Activated CD4-positive, CD25-positive, alpha-beta regulatory T cell treated with anti-CD3 and anti-CD28 coated beads, Interleukin-2, amount 50 U/mL, for 16 hours (primary cell): ENCODE results near the gene PATZ1.

Experiments used
- DNase-seq: peaks from one replicate; pipeline ENCODE4 v3.0.0-alpha.2; 2020; ENCODE audit warnings: low read depth, low spot score

The PATZ1 gene

DNA sequence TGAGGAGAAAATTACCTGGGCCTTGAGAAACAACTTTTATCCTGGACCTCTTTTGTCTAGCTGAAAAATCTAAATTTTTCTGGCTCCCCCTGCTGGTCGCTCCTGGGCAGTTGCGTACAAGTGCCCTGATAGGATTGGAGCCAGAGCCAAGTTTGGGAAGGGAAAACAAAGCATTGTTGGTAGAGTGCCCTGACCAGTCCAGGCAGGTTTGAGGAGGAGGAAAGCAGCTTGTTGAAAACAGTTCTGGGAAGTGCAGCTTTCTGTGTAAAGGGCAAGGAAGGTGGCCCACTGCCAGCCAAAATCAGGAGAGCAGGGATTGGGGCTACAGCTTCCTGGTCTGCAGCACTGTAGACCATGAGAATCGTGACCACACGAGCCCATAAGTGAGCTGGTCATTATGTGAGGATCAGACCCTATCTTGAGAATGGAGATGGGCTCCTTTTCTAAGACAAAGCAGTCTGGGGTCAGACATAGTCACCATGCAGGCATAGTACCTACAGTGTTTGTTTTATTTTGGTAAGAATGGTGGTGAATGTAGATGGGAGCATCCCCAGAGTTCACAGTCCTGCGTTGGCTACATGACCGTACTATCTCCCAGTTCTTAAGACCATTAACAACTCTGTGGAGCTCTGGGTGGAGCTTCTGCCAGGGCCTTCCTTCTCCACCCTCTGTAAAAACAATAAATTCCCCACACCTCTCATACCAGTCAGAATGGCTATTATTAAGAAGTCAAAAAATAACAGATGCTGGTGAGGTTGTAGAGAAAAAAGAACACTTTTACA lies 32.6 kb downstream of the PATZ1 start:
- peak; percentile 46 for DNase-seq

DNA sequence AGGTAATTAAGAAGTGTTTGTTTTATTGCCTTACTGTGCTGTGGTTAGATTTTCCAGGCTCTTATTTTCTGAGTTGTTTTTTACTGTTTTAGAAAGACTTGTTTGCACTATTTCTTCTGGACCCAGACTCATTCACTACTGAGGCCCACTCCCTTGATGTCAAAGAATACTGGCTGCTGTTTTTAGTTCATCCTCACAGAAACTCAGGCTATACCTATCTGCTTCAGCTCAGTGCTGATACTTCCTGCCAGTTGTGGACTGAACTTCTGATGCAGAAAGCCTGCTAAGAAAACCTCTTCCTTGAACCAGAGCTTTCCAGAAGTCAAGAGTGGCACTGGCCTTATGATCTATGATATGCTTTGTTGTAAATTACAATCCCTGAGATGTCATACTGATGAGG lies 38.0 kb downstream of the PATZ1 start:
- DNase-seq: no peak

DNA sequence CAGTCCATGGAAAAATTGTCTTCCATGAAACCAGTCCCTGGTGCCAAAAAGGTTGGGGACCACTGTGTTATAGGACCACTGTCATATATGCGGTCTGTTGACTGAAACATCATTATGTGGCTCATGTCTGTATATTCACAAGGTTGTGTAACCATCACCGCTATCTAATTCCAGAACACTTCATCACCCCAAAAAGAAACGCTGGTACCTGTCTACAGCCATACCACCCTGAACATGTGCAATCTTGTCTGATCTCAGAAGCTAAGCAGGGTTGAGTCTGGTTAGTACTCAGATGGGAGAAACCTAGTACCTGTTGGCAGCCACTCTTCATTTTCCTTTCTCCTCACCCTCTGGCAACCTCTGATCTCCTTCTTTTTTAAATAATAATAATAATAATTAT lies 41.0 kb downstream of the PATZ1 start:
- DNase-seq: no peak

DNA sequence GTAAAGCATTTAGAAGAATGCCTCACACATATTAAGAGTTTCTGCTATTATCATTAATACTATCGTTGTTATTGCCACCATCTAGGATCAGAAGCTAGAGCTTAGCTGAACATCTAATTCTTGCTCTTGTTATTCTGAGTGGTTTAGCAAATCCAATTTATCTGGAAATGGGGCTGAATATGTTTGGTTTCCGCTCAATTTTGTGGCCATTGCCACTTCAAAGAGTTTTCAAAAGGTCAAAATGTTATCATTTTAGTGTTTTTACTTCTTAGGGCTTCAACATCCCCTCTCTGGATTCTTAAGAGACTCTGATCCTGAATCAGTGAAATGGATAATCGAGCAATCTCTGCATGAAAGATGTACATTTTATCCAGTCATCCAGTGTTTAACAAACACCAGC lies 43.6 kb downstream of the PATZ1 start:
- DNase-seq: no peak

DNA sequence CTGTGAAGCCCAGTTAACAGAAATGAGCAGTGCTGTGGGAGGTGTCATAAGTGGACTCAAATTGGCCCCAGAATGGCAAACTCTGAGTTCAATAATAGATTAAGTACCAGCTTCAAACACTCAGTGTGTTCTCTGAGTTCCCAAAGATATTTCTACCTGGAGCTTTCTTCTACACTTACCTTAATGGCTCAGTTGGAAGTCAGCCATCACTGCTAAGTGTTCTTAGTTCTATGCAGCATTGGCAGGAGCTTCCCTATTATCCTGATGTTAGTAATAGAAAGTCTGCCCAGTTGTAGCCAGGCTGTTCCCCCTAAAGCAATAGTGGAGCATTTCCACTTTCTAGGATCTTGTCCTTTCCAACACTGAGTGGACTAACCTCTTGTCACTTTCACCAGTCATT lies 44.1 kb downstream of the PATZ1 start:
- no peak for DNase-seq

DNA sequence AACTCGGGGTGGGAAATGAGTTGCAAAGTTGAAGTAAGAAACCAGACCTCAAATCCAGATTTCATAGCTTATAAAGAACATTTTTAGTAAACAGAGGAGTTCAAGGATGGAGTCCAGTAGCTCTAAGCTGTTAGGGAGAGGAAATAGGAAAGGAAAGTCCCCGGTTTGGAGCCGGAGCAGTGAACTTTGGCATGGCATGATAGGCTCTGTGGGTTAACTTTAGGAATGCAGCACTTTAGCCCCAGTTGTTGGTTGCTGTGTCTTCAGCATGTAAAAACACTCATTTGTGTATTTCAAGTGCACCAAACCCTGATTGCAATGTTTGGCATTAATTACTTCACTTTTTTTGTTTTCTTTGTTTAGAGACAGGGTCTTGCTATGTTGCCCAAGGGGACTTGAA lies 45.2 kb downstream of the PATZ1 start:
- DNase-seq: no peak

DNA sequence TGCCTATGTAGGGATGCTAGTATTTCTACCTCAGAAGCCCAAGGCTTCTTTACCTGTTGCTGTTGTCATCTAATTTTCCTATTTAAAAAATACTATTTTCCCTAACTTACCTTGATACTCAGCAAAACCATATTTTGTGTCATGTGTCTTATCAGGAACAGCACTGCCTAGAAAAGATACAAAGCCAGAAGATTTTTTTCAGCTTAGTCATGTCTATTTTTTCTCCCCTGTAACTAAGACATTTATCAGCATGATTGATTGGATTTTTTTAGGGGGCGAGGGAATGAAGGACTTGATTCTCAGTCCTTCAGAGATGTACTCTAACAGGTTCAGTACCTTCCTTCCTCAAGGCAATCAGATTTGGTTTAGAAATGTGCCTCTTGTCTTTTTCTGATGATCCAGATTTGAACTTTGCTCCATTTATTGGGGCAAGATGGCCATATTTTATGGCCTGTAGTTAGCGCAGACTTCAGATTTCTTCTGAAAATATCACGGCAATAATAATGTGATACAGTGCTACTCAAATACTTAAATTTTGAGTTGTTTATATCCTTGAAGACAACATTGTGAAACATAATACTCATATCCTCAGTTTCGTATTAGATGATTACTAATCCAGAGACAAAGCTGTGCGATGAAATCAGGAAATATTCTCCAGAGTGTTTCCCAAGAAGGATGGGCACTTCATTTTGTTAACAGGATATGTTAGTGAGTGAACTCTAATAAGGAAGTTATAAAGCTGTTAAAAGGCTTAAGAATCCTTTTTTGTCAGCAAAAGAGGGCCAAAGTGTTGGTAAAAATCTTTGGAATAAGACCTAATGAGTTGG lies 50.1 kb downstream of the PATZ1 start:
- DNase-seq: no peak

DNA sequence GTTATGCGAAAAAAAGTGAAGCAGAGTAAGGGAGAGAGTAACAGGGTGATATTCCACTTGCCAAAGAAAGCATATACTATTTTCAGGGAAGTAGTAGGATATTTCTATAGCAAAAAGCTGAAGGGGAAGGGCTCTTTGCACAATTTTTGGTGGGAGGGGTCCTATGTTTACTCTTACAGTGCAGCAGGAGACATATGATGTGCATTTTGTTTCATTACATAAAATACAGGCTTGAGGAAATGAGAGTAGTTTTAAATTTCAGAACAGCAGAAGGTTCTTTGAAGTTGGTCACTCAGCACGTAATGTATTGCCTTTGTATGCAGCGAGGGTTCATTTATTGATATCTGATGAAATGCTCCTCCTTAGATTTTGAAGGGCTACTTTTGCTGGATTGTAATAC lies 50.8 kb downstream of the PATZ1 start:
- DNase-seq: no peak

DNA sequence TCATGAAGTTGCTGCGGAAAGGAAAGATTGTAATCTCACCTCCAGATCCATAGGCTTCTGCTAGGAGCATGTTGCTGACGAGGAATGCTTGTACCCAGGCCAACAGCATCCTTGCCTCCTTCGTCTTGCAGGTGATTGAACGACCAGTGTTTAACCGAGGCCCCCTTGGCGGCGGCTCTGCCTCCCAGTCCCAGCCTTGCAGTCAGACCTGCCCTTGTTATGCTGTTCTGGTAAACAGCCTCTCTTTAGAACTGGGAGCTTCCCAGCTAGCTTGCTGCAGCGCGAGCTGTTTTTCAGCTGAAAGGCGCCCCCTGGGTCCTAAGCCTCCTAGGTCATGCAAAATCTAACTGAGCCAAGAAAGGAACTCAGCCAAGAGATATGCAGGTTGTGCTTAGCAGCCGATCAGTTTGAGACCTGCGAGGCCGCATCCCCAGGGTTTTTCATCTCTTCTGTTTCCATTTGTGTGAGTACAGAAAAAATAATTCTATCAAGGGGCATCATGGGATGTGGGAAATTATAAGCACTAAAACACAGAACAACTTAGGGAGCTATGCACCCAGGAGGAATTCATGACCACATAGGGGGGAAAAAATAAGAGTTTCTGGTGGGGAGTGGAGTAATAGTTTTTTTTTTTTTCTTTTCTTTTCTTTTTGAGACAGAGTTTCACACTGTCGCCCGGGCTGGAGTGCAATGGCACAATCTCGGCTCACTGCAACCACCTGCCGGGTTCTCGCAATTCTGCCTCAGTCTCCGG lies 53.7 kb downstream of the PATZ1 start, which contains the start of gene PIK3IP1:
TSS of gene PIK3IP1 (minus strand) at position 253 of the 754 bp plus-strand sequence. CDS start at position 109, 144 bp downstream.
- DNase-seq: peak; percentile 67

DNA sequence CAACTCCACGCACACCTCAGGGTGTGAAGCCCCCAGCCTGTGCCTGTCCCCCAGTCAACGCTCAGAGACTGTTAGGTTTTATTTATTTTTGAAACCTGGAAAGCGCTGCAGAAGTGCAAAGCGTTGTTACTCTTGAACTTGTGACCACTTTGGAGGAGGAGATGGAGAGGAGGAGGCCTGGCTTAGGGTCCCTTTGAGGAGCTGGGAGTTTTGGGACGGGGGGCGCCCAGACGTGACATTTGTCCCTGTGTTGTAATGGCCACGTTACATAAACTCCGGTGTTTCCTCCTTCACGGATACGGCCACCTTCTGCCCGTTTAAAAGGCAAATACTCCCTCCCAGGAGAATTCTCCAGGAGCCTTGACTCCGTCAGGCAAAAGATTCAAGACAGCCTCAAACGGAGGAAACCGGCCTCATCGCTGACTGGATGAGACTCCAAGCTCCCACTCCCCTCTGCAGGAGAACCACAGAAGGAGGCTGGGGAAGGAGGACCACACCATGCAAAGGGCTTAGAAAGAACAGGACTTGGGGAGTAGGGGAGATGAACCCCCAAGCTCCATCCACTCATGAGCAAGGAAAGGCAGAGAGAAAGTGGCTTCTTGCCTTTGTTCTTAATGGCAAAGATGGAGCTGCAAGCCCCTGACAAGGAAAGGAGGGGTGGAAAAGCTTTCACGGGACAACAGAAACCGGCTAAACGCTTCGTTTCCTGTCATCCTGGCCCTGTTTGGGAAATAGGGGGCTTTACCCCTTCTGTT lies 54.5 kb downstream of the PATZ1 start:
- DNase-seq: no peak

DNA sequence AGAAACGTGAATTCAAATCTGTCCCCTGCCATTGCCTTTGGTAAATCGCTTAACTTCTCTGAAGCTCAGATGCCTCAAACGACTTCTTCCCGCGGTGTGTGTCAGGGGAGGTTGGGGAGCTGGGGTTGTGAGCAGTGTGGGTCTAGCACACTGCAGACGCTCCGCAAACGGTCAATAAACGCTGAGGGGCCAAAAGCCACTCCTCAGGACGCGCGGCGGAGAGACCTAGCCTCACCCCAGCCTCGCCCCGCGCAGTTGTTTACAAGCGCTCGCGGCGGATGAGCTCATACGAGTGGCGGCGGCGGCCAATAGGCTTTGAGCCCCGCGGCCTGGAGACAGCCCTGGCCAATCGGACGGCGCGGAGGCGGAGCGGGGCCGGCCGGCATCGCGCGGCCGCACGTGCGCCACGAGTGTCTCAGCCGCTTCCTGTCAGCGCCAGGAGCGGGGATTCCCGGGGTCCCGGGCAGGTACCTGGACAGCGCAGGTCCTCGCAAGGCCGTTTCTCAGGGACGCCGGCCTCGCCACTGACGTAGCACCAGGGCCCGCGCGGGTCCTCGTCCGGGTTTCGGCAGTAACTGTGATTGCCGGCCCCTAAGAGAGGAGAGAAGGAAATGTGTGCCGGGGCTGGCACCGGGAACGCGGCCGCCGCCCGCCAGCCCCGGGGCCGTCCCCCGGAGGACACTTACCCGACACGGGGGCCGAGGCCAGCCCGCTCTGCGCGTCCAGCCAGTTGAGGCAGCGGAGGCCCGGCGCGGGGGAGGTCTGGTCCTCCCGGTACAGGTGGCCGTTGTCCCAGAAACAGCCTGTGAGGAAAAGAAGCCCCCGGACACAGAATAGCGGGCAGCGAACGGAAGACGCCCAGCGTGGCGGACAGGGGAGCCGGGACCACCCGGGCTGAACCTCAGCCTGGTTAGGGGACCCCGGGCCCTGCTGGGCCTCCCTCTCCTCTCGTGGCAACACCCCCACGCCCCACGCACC lies 55.4 kb downstream of the PATZ1 start:
- DNase-seq: peak; percentile 91

DNA sequence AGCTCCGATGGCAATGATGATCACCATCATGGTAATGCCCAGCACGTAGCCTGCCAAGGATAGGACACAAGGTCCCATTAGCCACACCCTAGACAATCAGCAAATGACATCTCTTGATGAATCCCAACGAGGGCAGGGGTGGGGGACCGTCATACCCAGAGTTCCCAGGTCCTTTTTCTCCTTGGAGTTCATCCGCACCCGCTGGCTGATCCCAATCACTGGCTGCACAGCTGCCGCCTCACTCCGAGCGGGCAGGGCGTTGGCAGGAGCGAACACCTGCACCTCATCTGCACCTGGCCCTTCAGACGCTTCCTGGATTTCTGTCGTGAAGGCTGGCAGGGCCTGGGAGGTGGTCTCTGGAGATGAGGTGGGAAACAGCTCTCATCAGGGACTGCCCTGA lies 56.8 kb downstream of the PATZ1 start:
- DNase-seq: no peak

DNA sequence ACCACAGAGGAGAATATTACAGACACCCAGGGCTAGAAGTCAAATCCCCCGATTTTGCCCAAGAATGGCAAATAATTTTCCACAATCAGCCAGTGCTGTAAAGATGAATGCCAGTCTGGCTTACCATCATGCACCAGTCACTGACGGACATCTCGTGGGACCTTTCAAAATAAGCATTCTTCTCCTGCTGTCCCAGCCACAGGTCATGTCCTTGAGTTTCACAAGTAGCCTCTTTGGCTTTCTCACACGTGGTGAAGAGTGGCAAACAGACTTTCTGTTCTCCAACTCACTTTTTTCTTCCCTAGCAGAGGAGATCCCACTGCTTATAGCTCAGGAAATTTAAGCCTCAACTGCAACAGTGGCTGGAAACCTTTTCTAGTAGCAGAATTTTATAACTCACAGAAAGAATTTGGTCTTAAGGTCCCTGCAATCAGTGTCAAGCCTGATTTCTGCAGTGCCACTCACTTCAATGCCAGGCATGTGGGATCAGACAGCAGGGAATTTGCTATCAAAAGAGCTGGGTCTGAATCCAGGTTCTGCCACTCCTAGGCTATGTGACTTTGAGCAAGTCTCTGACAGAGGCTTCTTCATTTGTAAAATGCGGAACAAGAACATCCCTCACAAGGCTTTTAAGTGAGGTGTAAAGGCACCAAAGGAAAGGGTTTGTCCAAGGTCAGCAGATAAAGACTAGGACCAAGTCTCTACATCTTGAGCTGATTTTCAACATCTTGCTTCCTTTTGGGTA lies 57.5 kb downstream of the PATZ1 start:
- DNase-seq: no peak

DNA sequence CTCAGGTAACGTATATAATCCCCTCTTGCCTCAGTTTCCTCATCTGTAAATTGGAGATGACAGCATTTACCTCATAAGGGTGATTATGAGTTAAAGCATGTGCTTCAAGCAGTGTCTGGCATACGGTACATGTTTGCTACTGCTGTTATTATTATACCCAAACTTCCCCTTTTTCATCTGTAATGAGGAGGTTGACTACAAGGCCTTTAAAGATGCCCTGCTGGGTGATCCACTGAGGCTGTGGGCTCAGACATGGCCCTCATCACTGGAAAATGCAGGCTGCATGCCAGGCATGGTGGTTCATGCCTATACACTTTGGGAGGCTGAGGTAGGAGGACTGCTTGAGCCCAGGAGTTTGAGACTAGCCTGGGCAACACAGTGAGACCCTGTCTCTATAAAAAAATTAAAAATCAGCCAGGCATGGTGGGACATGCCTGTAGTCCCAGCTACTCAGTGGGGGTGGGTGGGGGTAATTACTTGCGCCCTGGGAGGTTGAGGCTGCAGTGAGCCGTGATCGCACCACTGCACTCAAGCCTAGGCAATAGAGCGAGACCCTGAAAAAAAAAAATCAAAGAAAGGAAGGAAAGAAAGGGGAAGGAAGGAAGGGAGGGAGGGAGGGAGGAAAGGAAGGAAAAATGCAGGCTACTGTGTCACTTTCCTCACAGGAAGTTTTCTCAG lies 58.2 kb downstream of the PATZ1 start:
- no peak for DNase-seq

DNA sequence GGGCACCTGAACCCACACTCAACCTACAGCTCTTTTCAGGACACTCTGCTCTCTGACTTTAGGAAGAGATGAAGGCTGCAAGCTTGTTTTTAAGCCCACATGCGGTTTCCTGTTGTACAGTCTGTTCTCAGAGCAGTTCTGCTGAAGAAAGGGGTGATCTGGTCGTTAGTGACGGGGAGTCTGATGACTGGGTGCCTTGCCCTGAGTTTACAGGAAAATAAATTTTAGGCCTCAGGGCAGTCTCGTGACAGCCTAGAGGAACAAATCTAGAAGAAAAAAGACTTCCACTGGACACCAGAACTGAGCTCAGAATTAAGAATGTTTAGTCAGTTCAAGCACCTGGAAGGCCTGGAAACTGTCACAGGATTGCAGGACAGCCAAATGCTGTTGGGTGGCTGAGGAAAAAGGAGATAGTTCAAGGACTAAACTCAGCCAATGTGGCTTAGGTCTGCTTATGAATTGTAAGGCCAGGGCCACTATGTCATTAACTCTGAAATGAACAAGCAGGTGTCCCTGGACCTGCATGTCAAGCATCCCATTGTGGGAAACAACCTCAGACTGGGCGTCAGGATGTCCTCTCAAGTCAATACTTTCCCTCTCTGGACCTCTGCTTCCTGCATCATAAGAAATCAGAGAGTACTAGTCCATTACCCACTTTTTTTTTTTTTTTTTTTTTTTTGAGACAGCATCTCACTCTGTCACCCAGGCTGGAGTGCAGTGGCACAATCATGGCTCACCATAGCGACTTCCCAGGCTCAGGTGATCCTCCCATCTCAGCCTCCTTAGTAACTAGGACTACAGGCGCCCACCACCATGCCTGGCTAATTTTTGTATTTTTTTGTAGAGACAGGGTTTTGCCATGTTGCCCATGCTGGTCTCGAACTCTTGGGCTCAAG lies 59.5 kb downstream of the PATZ1 start:
- peak; percentile 38 for DNase-seq

DNA sequence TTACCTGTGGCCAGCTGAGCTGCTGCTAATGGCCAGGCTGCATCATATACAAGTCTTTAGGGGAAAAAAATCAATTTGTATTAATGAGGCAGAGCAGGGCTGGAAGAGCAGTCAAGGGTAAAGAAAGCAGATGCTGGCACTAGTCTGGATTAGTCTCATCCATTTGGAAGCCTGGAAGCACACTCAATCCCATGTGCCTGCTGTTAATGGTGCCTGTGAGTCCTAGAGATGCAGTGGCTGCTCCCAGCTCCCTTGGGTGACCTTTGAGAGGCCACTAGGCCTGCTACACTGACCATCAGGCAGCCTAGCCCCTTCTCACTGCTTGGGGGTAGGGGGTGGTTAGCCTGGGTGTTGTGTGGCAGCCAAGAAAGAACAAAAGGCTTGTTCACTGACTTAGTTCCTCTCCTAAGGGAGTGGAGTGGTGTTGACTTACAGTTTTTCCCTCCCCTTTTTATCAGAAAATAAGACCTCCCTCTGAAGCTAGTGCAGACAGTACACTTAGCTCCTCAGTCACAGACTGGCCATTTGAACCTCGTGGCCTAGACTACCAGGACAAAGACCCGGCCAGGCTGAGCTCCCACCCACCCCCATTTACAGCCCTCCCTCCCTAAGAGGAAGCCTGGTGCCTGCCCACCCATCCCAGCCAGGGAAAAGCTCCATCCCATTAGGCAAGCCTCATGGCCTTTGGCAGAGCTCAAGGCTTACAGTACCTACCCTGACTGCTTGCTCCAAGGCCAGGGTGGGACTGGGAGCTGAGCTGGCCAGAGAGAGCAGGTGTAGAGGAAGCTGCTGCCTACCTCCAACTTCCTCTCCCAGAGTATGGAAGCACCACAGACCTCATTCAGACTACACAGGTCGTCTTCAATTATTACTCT lies 61.6 kb downstream of the PATZ1 start:
- DNase-seq: no peak
